Kidney epithelial cell (primary cell): ENCODE data around the gene RAE1. TPM values are rescaled to one million over a fixed set of nuclear protein-coding genes. Genes with fewer than 3 reads are reported as not detected.
"Not testable (repeated sequence)": the region's sequence is repeated elsewhere in the genome, so short reads cannot be mapped to it uniquely, and the experiment has no call there.

Experiments used
- DNase-seq: peaks from one replicate; pipeline ENCODE4 v3.0.0-alpha.2; 2010; ENCODE audit warnings: low read depth
- H3K27me3 ChIP-seq: 2 replicates; pipeline ENCODE4 v1.6.0; 2011; ENCODE audit warnings: low read length; ENCODE audit not compliant: control insufficient read depth, insufficient read depth
- H3K36me3 ChIP-seq: 2 replicates; pipeline ENCODE4 v1.5.1; 2011; ENCODE audit warnings: low read length; ENCODE audit not compliant: control insufficient read depth, insufficient read depth
- H3K4me3 ChIP-seq: 2 replicates; pipeline ENCODE4 v1.5.1; 2011; ENCODE audit warnings: low read depth, mild to moderate bottlenecking, control low read depth, low read length
- total RNA-seq: library from RNA; depleted of rRNA; stranded (reverse); fragments of >200 nt; gene quantifications from 2 replicates; pipeline ENCODE4 v1.2.3, GENCODE V29; 2015
- TF ChIP-seq, protein P1 (sequence below): IDR thresholded peaks from 2 replicates; pipeline ENCODE4 v1.5.1; 2011; ENCODE audit warnings: mild to moderate bottlenecking, moderate library complexity, low read length, control low read depth, inconsistent platforms; ENCODE audit not compliant: insufficient read depth, poor library complexity, severe bottlenecking

Gene RAE1
- total RNA-seq, 1 donor from 2014 or later: 42.9 TPM

GRCh38 chr20:57342829-57343228, 8.2 kb upstream of the RAE1 start:
- no peak overlapping the region for H3K4me3 ChIP-seq
- no peak for DNase-seq
- TF ChIP-seq, protein P1, sequence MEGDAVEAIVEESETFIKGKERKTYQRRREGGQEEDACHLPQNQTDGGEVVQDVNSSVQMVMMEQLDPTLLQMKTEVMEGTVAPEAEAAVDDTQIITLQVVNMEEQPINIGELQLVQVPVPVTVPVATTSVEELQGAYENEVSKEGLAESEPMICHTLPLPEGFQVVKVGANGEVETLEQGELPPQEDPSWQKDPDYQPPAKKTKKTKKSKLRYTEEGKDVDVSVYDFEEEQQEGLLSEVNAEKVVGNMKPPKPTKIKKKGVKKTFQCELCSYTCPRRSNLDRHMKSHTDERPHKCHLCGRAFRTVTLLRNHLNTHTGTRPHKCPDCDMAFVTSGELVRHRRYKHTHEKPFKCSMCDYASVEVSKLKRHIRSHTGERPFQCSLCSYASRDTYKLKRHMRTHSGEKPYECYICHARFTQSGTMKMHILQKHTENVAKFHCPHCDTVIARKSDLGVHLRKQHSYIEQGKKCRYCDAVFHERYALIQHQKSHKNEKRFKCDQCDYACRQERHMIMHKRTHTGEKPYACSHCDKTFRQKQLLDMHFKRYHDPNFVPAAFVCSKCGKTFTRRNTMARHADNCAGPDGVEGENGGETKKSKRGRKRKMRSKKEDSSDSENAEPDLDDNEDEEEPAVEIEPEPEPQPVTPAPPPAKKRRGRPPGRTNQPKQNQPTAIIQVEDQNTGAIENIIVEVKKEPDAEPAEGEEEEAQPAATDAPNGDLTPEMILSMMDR: no peak
- no peaks in the 10 kb centered on the region for H3K36me3 ChIP-seq
- H3K27me3 ChIP-seq: no peaks in the 10 kb centered on the region

- TF ChIP-seq, protein P1: peak; percentile 67
- no peaks in the 10 kb centered on the region for H3K36me3 ChIP-seq
- DNase-seq: no peak
- H3K4me3 ChIP-seq: no peak overlapping the region
- H3K27me3 ChIP-seq: no peaks in the 10 kb centered on the region
Observed at GRCh38 chr20:57346477-57346876, 4.6 kb upstream of the RAE1 start.

DNA sequence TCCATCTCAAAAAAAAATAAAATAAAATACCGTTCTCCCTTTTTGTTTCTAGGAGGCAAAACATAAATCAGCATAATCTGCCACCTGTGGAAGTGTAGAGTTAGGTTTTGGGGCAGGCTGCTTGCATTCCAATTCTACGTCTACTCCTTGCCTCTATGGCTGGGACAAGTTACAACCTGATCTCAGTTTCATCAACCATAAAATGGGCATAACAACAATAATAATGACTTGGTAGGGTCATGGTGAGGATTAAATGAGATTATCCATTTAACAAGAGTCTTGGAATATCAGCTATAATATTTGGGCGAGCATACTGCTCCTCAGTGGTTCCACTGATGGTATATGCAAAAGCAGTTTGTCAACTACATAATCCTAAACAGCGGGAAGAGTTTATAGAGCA, 3.7 kb upstream of the RAE1 start:
- Histone ChIP-seq H3K36me3 (no peaks in the 10 kb centered on the region), H3K27me3 (no peaks in the 10 kb centered on the region), H3K4me3 (no peak overlapping the region)
- TF ChIP-seq, protein P1: no peak
- no peak for DNase-seq

DNA sequence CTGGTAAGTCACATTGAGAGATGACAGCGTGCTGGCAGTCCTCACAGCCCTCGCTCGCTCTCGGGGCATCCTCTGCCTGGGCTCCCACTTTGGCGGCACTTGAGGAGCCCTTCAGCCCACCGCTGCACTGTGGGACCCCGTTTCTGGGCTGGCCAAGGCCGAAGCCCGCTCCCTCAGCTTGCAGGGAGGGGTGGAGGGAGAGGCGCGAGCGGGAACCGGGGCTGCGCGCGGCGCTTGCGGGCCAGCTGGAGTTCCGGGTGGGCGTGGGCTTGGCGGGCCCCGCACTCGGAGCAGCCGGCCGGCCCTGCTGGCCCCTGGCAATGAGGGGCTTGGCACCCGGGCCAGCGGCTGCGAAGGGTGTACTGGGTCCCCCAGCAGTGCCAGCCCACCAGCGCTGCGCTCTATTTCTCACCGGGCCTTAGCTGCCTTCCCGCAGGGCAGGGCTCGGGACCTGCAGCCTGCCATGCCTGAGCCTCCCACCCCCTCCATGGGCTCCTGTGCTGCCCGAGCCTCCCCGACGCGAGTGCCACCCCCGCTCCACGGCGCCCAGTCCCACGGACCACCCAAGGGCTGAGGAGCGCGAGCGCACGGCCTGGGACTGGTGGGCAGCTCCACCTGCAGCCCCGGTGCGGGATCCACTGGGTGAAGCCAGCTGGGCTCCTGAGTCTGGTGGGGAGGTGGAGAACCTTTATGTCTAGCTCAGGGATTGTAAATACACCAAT, 2.7 kb upstream of the RAE1 start:
- not testable (repeated sequence) for DNase-seq

DNA sequence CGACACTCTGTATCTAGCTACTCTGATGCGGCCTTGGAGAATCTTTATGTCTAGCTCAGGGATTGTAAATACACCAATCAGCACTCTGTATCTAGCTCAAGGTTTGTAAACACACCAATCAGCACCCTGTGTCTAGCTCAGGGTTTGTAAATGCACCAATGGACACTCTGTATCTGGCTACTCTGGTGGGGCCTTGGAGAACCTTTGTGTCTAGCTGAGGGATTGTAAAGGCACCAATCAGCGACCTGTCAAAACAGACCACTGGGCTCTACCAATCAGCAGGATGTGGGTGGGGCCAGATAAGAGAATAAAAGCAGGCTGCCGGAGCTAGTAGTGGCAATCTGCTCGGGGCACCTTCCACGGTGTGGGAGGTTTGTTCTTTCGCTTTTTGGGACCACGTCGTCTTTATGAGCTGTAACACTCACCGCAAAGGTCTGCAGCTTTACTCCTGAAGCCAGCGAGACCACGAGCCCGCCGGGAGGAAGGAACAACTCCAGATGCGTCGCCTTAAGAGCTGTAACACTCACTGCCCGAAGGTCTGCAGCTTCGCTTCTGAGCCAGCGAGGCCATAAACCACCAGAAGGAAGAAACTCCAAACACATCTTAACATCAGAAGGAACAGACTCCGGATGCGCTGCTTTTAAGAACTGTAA, 2.0 kb upstream of the RAE1 start:
- not testable (repeated sequence) for DNase-seq, H3K36me3 ChIP-seq, H3K27me3 ChIP-seq, H3K4me3 ChIP-seq

More for the DNA sequence above, 2.7 kb upstream of the RAE1 start:
- H3K36me3 ChIP-seq, H3K4me3 ChIP-seq, H3K27me3 ChIP-seq: not testable (repeated sequence)

GRCh38 chr20:57350081-57350710, 859 bp upstream of the RAE1 start:
- H3K36me3 ChIP-seq: no peaks in the 10 kb centered on the region
- TF ChIP-seq, protein P1: no peak
- H3K4me3 ChIP-seq: no peak overlapping the region
- DNase-seq: no peak
- no peaks in the 10 kb centered on the region for H3K27me3 ChIP-seq

- not testable (repeated sequence) for H3K36me3 ChIP-seq, H3K27me3 ChIP-seq, DNase-seq
- peak overlapping the region; percentile 77 for H3K4me3 ChIP-seq
Observed at GRCh38 chr20:57350726-57351041, 371 bp upstream of the RAE1 start.
